Measurements from ENCODE around the gene GGTLC1.

GRCh38 chr20:24011282-24011681 is 22.7 kb upstream of the GGTLC1 start:
- TF ChIP-seq, protein P1, sequence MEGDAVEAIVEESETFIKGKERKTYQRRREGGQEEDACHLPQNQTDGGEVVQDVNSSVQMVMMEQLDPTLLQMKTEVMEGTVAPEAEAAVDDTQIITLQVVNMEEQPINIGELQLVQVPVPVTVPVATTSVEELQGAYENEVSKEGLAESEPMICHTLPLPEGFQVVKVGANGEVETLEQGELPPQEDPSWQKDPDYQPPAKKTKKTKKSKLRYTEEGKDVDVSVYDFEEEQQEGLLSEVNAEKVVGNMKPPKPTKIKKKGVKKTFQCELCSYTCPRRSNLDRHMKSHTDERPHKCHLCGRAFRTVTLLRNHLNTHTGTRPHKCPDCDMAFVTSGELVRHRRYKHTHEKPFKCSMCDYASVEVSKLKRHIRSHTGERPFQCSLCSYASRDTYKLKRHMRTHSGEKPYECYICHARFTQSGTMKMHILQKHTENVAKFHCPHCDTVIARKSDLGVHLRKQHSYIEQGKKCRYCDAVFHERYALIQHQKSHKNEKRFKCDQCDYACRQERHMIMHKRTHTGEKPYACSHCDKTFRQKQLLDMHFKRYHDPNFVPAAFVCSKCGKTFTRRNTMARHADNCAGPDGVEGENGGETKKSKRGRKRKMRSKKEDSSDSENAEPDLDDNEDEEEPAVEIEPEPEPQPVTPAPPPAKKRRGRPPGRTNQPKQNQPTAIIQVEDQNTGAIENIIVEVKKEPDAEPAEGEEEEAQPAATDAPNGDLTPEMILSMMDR (IDR thresholded peaks at IDR 0.05), result no peak
- TF ChIP-seq RAD21 (conservative IDR thresholded peaks at IDR 0.05 in 1 of 2, IDR thresholded peaks at IDR 0.05 in 1 of 2), result no peak
- no peak for TF ChIP-seq JUN (IDR thresholded peaks at IDR 0.05)
- no peak for TF ChIP-seq POLR2A (IDR thresholded peaks at IDR 0.05; ENCODE audit: low read length)
- TF ChIP-seq EHF (CRISPR knock-in tag; IDR thresholded peaks at IDR 0.05), result no peak
- TF ChIP-seq, protein P2, sequence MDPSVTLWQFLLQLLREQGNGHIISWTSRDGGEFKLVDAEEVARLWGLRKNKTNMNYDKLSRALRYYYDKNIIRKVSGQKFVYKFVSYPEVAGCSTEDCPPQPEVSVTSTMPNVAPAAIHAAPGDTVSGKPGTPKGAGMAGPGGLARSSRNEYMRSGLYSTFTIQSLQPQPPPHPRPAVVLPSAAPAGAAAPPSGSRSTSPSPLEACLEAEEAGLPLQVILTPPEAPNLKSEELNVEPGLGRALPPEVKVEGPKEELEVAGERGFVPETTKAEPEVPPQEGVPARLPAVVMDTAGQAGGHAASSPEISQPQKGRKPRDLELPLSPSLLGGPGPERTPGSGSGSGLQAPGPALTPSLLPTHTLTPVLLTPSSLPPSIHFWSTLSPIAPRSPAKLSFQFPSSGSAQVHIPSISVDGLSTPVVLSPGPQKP (IDR thresholded peaks at IDR 0.05; ENCODE audit: low read depth, low read length), result no peak
- no peak for TF ChIP-seq FOSL2 (IDR thresholded peaks at IDR 0.05)
- TF ChIP-seq FOSL2 (CRISPR knock-in tag; IDR thresholded peaks at IDR 0.05), result no peak

Measured in A549 (cell line).